ENCODE data around the gene FCER1G. TPM values are rescaled to one million over a fixed set of nuclear protein-coding genes. Genes with fewer than 3 reads are reported as not detected.

The FCER1G gene
- total and polyA plus RNA-seq, 2 of the 8 experiments (the other 6 are each of a cell fraction or from before 2014, with no cell fraction given): 1.6 TPM; not detected in 1

- Histone ChIP-seq H3K27me3 (replicated peaks in 1 of 4; ENCODE audit: control insufficient read depth in 3 of 4, extremely low read depth in 1 of 4, insufficient read depth in 3 of 4, low read length in 3 of 4) (no peaks in the 10 kb centered on the region), H3K23ac (ENCODE audit: insufficient read length) (no peak within 1 kb of the TSS), H3K23me2 (ENCODE audit: low read depth, low read length) (peaks cover 13% of the 10 kb centered on the region), H3K4me2 (ENCODE audit: insufficient read depth in 1 of 2, low read depth in 2 of 2, low read length in 2 of 2) (peak within 1 kb of the TSS; percentile 80 to 82), H4K20me1 (replicated peaks in 1 of 2; ENCODE audit: control insufficient read depth in 1 of 2, insufficient read depth in 2 of 2, low read length in 2 of 2) (peaks cover 0 to 2% of the 10 kb centered on the region in 2 experiments), H2BK12ac (ENCODE audit: low read depth, low read length) (peak within 1 kb of the TSS; percentile 99), H3K18ac (ENCODE audit: extremely low read depth, low read length) (peak within 1 kb of the TSS; percentile 100), H2BK5ac (ENCODE audit: low read depth, low read length) (peak within 1 kb of the TSS; percentile 85), H3K9ac (replicated peaks in 1 of 4; ENCODE audit: extremely low read depth in 1 of 4, low read depth in 3 of 4, low read length in 3 of 4) (peak within 1 kb of the TSS; percentile 65 to 97 (median 92)), H2BK15ac (ENCODE audit: low read length) (peak within 1 kb of the TSS; percentile 98), H3K79me1 (ENCODE audit: low read depth, low read length) (peaks cover 7% of the 10 kb centered on the region; the same call in 1 of the 2 replicates), H3K9me3 (ENCODE audit: insufficient read depth in 2 of 2, low read depth in 1 of 2, low read length in 1 of 2) (no peaks in the 10 kb centered on the region), H3K79me2 (ENCODE audit: control insufficient read depth in 1 of 2, insufficient read depth in 2 of 2, low read length in 2 of 2) (peaks cover 0 to 14% of the 10 kb centered on the region in 2 experiments; a peak in 2 of 4 replicates), H3K36me3 (ENCODE audit: control insufficient read depth in 2 of 4, insufficient read depth in 4 of 4, low read length in 3 of 4) (peaks cover 10 to 31% (median 12%) of the 10 kb centered on the region in 4 experiments; a peak in 7 of 8 replicates), H4K8ac (ENCODE audit: extremely low read depth, insufficient read depth, low read length) (peak within 1 kb of the TSS; percentile 97), H4K91ac (replicated peaks; ENCODE audit: insufficient read length, low read length) (peak within 1 kb of the TSS; percentile 97), H3K4ac (replicated peaks; ENCODE audit: insufficient read length, low read depth, low read length) (peak within 1 kb of the TSS; percentile 69), H3K27ac (ENCODE audit: low read depth, low read length) (peak within 1 kb of the TSS; percentile 94), H3K14ac (ENCODE audit: insufficient read length) (no peak within 1 kb of the TSS), H2AFZ (ENCODE audit: low read length) (0 out of 2 replicates have a peak within 1 kb of the TSS, but pooled peaks have one; percentile 47), H3K4me1 (replicated peaks in 1 of 4; ENCODE audit: control insufficient read depth in 3 of 4, insufficient read depth in 4 of 4, low read length in 3 of 4) (peaks cover 20 to 48% (median 42%) of the 10 kb centered on the region in 4 experiments), H2AK5ac (ENCODE audit: low read depth, low read length) (peak within 1 kb of the TSS; percentile 39; the same call in 1 of the 2 replicates), H2BK120ac (replicated peaks; ENCODE audit: low read depth, low read length) (peak within 1 kb of the TSS; percentile 76), H4K5ac (ENCODE audit: insufficient read length, low read depth, low read length) (peak within 1 kb of the TSS; percentile 92), H2BK20ac (ENCODE audit: low read length) (peak within 1 kb of the TSS; percentile 72), H3K56ac (replicated peaks; ENCODE audit: insufficient read length, low read depth, low read length) (peak within 1 kb of the TSS; percentile 88), H3K4me3 (ENCODE audit: extremely low read depth in 1 of 4, insufficient read depth in 2 of 4, low read depth in 3 of 4, low read length in 4 of 4) (peak within 1 kb of the TSS; percentile 63 to 97 (median 93))
- POLR2A ChIA-PET (ENCODE audit: partially characterized antibody): interaction anchor here (0.9 to 4.6 kb wide), 23 partner anchors 10 to 188 kb away, joined by 3 to 82 read pairs (median 4); partner anchors contain the start of genes APOA2, B4GALT3, FCER1G and PPOX
- FAIRE-seq (no peak), DNase-seq (ENCODE audit: low read depth in 1 of 2, low spot score in 2 of 2) (peak; percentile 89 to 95)
- CTCF ChIA-PET (ENCODE audit: partially characterized antibody): interaction anchor here (0.6 to 17.6 kb wide), 14 partner anchors 8 to 238 kb away, joined by 3 to 427 read pairs (median 4); partner anchors contain the start of genes APOA2, B4GALT3, FCER1G and PCP4L1
- WGBS, 2 experiments (ENCODE audit: extremely low coverage in 1 of 2, insufficient coverage in 1 of 2, insufficient read length in 1 of 2, insufficient replicate concordance in 2 of 2, low coverage in 1 of 2, low lambda C conversion rate in 2 of 2, missing lambda C conversion rate in 1 of 2): 5% methylated on average over 53 of the region's 53 CpGs; no CpG with 5 or more reads in 1 of the 2 experiments
- TF ChIP-seq TEAD4 (IDR thresholded peaks at IDR 0.05; ENCODE audit: low read depth, low read length): no peak
- no peak for TF ChIP-seq BCL11A (IDR thresholded peaks at IDR 0.05; ENCODE audit: low read depth in 2 of 2, low read length in 2 of 2)
- TF ChIP-seq EGR1 (IDR thresholded peaks at IDR 0.05; ENCODE audit: borderline replicate concordance, low read depth, low read length): no peak
- no peak for TF ChIP-seq SUZ12 (IDR thresholded peaks at IDR 0.05; ENCODE audit: low read length)
- no peak for TF ChIP-seq ZNF274 (IDR thresholded peaks at IDR 0.05; ENCODE audit: borderline replicate concordance, extremely low read depth, low read length)
- TF ChIP-seq SAP30 (IDR thresholded peaks at IDR 0.05; ENCODE audit: insufficient read depth, insufficient replicate concordance, low read length): no peak
- peak in 1 of 2 experiments; percentile 89; a peak in 2 of 4 replicates for TF ChIP-seq SIN3A (conservative IDR thresholded peaks at IDR 0.05 in 1 of 2, IDR thresholded peaks at IDR 0.05 in 1 of 2; ENCODE audit: low read depth in 1 of 2, low read length in 2 of 2)
- TF ChIP-seq CREB1 (IDR thresholded peaks at IDR 0.05): peak; percentile 80
- TF ChIP-seq, protein P1, sequence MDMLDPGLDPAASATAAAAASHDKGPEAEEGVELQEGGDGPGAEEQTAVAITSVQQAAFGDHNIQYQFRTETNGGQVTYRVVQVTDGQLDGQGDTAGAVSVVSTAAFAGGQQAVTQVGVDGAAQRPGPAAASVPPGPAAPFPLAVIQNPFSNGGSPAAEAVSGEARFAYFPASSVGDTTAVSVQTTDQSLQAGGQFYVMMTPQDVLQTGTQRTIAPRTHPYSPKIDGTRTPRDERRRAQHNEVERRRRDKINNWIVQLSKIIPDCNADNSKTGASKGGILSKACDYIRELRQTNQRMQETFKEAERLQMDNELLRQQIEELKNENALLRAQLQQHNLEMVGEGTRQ (IDR thresholded peaks at IDR 0.05; ENCODE audit: low read length): 0 out of 2 replicates have a peak, but pooled peaks have one; percentile 6
Measured at GRCh38 chr1:161201836-161202712, 13.0 kb upstream of the FCER1G start, which contains the start of gene NDUFS2. Gene NDUFS2, plus strand, starts transcription at chr1:161202367. Its CDS starts 19 bp downstream, at chr1:161202386.
